HG03060 (cell line): ENCODE data around the gene NRK.
"Not testable (repeated sequence)": the region's sequence is repeated elsewhere in the genome, so short reads cannot be mapped to it uniquely, and the experiment has no call there.

Experiments
- ATAC-seq: cut with Tn5 transposase; IDR thresholded peaks from one replicate; pipeline ENCODE4 v1.9.1; 2021; ENCODE audit warnings: low read depth, moderate number of reproducible peaks; ENCODE audit not compliant: unreplicated experiment

Gene NRK

GRCh38 chrX:105822138-105823091 lies at the start of gene NRK:
TSS of gene NRK (plus strand) at chrX:105822539. CDS start at chrX:105822846, 307 bp downstream.
- ATAC-seq: no peak

DNA sequence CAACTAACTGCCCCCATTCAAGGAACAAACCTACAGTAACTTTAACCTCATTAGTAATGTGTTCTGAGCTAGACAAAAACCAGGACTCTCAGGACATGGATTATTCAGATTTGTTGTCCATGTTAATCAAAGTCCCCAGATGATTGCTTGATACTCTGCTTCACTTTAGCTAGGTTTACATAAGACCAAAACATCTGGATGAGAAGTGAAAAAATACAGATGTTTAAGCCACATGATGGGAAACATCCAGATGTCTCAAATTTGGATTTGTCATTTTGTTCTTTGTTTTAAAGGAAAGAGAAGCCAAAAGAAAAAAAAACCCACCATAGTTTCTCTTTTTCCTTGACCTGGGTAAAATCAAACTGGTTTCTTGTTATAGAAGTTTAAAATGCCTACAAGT lies 48.5 kb upstream of the NRK start:
- ATAC-seq: no peak

DNA sequence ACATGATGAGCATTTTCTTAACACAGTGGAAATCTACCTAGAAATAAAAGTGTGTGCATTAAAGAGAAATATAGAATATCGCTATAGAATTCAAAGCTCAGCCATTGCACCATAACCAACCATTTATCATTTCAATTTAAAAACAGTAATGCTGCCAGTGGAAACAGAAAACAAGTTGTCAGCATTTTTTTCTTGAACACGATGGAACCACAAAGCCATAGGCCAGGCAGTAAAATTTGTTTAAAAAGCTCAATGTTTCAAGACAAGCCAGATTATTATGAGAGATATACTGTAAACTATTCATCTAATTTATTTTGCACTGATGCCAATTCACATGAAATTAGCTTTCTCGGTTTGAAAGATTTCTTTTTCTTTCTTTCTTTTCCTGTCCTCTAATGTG lies 46.7 kb upstream of the NRK start:
- ATAC-seq: no peak

DNA sequence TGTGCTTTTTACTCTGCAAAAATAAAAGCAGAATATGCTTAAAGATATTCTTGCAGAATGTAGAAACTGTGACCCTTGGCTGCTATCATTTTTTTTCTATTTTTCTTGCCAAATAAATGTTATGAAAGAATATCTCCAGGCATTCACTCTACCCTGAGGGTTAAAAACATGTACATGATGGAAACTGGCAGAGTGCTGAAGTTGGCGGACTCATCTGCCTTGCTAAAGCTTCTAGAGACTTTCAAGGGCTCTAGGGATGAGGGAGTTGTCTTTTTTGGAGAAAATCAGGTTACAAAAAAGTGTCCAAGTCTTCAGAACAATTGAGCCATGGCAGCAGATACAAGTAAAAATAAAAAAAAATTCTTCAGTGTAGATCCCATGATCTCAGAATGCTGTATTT lies 40.5 kb upstream of the NRK start:
- no peak for ATAC-seq

GRCh38 chrX:105796877-105797276 lies 25.5 kb upstream of the NRK start:
- not testable (repeated sequence) for ATAC-seq

DNA sequence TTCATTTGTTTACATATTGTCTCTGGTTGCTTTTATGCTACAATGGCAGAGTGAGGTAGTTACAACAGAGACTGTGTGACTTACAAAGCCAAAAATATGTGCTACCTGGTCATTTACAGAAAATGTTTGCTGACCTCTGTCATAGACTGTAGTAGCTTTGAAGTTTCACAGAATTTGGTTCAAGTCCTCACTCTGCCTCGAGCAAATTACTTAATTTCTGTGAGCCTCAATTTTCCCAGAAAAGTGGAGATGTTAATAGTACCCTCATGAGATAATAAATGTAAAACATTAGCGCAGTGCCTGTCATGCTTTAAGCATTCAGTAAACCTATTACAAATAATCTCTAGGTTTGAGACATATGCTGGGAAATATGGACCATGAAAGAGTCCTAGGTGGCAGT lies 18.4 kb upstream of the NRK start:
- no peak for ATAC-seq

- not testable (repeated sequence) for ATAC-seq
Observed at GRCh38 chrX:105805655-105806054, 16.7 kb upstream of the NRK start.

GRCh38 chrX:105816517-105816916 lies 5.8 kb upstream of the NRK start:
- no peak for ATAC-seq

GRCh38 chrX:105820247-105820646 lies 2.1 kb upstream of the NRK start:
- ATAC-seq: no peak

GRCh38 chrX:105821471-105822121 lies 743 bp upstream of the NRK start:
- ATAC-seq: no peak

DNA sequence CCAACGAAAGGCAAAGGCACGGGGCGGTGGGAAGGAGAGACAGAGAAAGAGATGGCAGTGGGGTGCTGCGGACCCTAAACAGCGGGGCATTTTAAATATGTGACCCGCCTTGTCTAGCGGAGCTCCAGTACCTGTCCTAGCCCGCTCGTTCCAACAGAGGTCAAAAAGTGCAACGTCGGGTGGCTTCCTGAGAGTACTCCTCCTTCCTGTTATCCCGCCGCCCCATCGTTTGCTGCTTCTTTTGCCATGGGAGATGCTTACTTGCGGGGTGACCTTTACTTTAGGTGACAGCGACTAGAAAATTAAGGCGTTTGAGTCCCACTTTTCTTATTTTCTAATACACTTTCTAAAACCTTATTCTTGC lies 735 bp downstream of the NRK start:
- ATAC-seq: no peak

GRCh38 chrX:105829011-105829410 lies 6.7 kb downstream of the NRK start:
- ATAC-seq: no peak

DNA sequence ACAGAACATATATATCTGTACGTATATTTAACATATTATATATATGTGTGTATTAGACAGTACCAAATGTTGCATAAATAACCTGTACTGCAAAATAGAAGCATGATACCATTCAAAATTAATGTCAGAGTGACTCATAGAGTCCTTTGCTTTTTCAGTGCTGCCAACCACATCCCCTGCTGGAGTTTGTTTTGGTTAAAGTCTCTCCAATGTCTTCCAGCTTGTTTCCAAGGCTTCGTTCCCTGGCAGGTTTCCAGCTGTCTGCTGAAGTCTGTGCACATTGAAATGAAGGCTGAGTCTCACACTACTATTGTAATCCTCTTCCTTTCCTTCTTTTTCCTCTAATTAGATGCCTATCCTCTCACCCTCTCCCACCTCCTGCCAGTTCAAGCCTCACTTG lies 14.9 kb downstream of the NRK start:
- no peak for ATAC-seq

- no peak for ATAC-seq
Observed at GRCh38 chrX:105845631-105846030, 23.3 kb downstream of the NRK start.

- ATAC-seq: not testable (repeated sequence)
Observed at GRCh38 chrX:105850100-105850499, 27.8 kb downstream of the NRK start.

- no peak for ATAC-seq
Observed at GRCh38 chrX:105865709-105866108, 43.4 kb downstream of the NRK start.

GRCh38 chrX:105869701-105870100 lies 47.4 kb downstream of the NRK start:
- no peak for ATAC-seq

DNA sequence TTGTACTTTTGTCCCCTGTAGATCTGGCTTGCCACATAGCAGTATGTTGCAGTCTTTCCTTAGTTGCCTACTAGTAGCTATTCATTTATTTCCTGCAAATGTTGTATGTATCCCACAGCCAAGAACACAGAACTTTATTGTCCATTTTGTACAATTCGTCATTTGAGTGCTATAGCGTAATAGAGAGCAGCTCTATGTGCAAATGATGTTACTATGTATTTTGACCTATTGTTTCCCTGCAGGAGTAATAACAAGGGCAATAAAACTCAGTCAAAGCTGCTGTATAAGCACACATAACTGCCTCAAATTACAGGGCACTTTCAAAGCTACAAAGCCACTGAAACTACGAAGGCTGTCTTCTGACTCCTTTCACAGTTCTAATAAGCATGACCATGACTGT lies 48.1 kb downstream of the NRK start:
- no peak for ATAC-seq

DNA sequence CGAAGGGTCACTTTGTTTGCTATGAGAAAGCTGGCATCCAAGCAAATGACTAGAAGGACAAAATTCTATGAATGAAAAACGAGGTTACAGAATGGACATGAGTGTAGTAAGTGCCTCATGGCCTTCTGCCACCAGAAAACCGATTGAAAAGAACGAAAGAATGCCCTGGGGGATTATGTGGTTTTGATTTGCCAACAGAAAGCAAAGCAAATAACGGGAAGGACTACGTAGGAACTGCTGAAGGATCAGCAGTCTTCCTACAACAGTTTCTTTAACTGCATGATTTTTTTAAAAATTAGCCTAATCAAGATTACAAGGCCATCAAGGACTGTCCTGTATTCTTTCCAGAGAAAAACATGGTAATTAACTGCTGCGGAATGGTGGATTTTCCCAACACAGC lies 50.6 kb downstream of the NRK start:
- ATAC-seq: no peak

- no peak for ATAC-seq
Observed at GRCh38 chrX:105874790-105875189, 52.5 kb downstream of the NRK start.

DNA sequence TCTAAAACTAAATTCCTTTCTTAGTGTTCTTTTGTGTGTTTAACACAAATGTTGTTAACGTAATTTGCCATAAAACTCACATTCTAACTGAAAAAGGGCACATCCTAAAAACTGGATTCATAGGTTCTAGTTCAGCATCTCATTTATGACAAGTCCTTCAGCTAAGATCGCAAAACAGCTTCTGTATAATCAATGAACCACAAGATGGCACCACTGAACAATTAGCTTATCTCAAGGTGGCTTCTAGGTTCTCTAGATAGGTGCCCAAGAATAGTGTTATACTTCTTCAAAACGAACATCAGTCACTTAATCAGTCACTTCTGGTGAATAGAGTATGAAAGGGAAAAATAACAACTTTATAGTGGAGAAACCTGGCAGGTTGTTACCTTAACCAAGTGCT lies 54.3 kb downstream of the NRK start:
- no peak for ATAC-seq

- no peak for ATAC-seq
Observed at GRCh38 chrX:105880491-105880890, 58.2 kb downstream of the NRK start.
